Lung microvascular endothelial cell (primary cell): Measurements from ENCODE around the gene PGM1. TPM values are rescaled to one million over a fixed set of nuclear protein-coding genes. Genes with fewer than 3 reads are reported as not detected.

ENCODE experiments used
- DNase-seq, 2 donors: peaks; one replicate each; pipeline versions ENCODE4 v3.0.0 to v3.0.0-alpha.2; 2010; ENCODE audit warnings: low read depth in 2 of 2
- total RNA-seq: library from RNA; depleted of rRNA; stranded (reverse); fragments of >200 nt; gene quantifications from 2 replicates; pipeline ENCODE4 v1.2.1, GENCODE V29; 2014

PGM1 gene
- total RNA-seq, 1 donor from 2014 or later: 36.1 TPM

DNA sequence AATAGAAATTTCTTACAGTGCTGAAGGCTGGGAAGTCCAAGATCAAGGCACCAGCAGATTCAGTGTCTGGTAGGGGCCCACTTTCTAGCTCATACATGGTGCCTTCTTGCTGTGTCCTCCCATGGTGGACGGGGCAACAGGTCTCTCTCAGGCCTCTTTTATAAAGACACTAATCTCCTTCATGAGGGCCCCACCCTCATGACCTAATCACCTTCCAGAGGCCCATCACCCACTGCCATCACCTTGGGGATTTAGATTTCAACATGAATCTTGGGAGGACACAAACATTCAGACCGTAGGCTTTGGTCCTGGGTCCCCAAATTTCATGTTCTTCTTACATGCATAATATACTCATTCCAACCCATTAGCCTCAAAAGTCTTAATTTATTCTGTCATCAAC is 71.5 kb downstream of the PGM1 start:
- no peak for DNase-seq

DNA sequence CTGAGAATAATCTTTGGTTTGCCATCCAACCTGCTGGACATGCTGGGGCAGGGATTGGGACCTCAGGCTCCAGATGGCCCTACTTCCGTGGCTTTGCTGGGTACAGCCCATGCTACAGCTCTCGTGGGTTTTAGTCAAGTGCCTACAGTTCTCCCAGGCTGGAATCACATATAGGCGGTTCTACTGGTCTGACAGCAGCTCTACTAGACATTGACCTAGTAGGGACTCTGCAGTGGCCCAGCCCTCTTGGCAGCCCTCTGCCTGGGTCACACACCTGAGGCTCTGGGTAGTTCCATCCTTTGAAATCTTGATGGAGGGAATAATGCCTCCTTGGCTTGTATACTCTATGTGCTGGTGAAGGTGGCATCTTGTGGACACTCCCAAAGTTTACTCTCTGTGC is 72.2 kb downstream of the PGM1 start:
- no peak for DNase-seq

DNA sequence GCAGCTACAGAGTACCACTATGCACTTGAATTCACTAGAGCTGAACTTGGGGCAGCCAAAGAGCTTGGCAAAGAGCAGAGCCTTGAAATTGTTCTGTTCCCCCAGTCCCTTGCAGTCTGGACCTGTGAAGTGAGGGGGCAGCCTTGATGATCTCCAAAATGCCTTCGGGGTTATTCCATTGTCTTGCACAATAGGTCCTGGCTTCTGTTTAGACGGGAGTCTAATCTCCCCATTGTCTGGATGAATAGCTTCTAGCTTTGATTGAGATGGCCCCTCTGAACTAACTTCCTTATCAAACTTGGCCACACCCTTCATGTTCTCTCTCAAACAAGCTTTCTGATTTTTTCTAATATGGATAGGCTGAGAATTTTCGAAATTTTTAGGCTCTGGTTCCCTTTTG is 72.6 kb downstream of the PGM1 start:
- DNase-seq: no peak

DNA sequence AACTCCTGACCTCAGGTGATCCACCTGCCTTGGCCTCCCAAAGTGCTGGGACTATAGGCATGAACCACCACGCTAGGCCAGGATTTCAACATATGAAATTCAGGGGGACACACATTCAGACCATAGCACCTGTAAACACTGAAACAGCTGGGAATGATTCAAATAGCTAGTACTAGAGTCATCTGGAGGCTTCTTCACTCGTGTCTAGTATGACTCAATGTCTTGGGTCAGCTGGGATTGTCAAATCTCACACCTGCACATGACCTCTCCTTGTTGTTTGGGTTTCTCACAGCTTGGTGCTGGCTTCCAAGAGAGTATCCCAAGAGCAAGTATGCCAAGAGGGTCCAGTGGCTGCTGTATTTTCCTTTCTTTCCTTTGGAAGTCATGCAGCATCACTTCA is 75.1 kb downstream of the PGM1 start:
- DNase-seq: no peak

DNA sequence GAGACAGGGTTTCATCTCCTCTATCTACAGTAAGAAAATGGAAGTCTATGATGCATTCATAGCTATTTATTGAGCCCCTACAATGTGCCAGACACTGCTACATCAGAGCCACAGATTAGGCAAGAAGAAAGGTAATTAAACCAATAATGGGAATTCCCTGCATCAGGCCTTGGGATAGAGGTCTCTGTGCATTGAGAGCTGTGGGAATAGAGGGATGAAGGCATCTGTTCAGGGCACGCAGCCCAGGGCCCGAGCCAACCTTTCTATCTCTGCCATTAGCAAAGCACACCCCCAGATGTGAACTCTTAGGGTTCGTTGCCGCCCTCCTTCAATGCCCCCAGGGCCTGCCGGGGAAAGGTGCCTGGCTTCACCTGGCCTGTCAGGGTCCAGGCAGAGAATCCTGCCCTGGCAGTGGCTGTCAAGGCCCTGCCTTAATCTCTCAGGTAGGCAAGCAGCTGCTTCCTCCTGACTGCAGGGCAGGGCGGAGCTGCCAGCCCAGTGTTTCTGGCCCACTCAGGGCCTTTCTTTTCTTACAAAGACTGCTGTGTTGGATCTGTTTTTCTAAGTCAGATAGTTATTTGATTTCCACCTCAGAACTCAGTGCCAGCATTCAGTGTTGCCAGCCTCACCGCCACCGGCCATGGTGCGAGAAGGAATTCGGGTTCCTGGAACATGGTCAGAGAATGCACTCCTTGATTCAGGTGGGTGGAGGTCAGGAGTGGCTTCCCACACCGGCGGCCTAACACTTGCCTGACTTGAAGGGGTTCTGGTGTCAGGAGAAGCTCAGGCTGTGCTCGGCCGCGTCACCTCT is 76.1 kb downstream of the PGM1 start:
- no peak for DNase-seq

DNA sequence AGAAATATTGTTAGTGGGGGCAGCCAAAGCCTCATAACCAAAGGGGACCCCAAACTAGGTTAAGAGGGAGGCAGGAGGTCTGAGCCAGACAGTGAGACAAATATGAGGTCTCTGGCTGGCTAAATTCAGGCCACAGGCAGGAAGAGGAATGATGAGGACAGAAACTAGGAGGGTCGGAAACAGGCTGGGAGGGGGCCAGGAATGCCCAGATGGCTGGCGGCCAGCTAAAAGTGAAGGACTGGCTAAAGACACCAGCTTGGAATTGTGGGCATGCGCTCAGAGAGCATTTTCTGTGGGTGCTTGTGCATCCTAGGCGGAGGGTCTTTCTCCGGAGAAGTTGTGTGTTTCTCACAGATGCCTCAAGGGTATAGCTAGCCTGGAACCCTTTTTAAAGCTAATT is 77.0 kb downstream of the PGM1 start:
- no peak for DNase-seq

DNA sequence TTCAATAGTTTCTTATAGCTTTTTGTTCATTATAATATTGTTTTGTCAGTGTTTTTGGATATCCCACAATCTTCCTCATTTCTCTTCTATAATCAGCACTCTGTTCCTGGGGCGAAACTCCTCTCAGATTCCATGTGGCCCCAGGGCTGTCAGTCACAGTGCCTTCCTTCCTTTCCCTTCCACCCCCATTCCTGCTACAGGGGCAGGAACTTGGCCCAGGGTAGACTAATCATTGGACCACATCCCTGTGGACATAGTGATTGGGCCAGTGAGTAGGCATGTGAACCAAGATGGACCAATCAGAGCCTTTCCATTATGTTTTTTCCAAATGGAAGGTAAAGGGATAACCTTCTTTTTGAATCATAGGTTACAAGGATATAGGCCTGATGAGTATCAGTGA is 78.3 kb downstream of the PGM1 start:
- DNase-seq: no peak

DNA sequence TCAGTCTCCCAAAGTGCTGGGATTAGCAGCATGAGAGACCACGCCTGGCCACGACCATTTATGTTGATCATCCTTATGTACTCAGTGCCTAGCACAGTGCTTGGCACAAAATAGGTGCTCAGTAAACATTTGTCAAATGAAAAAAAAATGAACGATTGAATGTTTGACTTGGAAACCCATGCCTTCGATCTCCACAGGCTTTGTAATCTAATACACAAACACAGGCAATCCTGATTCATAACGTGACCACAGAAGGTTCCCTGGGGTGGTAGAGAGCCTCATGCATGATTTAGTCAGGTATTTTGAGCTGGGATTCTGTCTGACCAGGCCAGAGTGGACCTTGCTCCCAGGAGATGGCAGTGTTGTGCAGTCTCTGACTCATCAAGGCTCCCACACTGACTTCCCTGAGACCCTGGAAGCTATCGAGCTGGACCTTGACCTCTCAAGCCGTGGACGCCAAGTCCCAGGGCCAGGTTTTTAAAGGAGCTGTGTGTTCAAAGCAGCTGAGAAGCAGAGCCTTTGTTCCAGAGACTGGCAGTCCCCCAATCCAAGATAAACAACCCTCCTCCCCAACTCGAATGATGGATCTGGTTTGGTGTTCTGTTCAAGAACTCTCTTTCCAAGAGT is 81.1 kb downstream of the PGM1 start:
- peak; percentile 49 to 73 for DNase-seq

DNA sequence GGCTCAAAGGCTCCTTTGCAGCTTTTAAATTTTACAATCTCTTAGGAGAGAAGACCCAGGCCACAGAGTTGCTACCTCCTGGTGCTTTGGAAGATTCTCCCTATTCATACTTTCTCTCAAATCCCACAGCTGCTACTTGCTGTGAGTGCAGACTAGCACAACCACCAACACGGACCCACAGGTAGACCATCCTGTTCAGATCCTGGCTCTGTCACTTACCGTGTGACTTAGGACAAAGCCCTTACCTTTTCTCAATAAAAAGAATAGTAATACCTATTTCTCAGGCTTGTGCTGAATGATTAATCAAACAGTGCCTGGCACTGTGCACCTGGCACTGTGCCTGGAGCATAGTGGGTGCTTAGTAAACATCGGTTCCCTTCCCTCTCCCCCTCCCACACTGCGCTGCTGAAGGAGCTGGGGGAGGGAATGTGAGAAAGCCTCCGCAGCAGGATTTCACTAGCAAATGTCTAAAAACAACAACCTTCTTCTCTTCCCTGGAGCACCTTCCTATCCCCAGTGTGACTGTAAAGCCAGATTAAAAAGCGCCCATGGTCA is 81.7 kb downstream of the PGM1 start:
- no peak for DNase-seq

DNA sequence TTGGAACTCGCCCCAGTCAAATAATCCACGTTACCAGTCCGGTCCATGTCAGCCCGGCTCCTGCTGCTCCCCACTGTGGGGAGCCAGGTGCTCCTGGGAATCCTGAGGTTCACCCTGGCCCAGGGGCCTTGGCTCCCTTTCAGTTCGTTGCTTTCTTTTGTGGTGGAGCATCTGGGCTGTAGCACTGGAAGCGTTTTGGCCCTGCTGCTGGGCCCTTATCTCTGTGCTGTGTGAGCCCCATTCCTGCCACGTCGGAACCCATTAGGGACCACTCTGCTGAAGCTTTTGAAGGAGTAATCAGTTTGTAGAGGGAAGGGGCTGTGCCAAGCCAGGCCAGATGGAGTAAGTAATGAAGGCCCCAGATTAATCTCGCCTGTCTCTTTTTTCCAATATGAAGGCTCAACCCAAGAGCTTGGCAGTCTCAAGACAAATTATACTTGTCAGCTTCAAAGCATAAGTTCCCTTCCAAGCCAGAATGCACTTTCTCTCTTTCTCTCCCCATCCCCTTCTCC is 82.3 kb downstream of the PGM1 start:
- DNase-seq: no peak

DNA sequence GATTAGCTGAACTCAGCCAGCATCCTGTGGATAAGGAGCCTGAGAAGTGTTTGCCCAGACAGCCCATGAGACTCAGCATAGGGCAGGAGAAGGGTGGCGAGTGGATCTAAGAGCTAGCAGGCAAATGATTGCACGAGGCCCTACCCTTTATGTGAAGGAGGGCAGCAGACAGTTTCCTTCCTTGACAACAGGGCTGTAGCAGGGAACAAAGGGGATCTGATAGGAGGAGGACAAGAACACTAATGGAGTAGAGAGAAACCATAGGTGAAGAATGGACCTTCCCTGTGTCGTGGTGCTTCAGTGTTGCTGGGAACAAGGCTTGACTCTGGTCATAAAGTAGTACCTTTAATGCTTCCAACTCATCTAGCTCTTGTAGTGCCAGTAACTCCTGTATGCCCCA is 84.3 kb downstream of the PGM1 start:
- DNase-seq: no peak

DNA sequence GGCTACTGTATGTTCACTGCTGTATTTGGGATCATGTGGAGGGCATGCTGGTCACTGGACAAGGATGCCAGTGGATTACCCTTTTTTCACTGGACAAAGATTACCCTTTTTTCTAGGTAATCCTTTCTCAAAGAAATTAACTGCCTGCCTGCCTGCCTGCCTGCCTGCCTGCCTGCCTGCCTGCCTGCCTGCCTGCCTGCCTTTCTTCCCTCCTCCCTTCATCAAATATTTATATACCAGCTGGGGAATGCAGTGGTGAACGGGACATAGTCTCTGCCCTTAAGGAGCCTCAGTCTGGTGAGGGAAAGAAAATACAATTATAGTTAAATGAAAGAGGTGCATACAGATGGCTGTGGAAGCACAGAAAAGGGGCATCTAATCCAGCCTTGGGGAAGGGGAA is 85.0 kb downstream of the PGM1 start:
- DNase-seq: no peak

DNA sequence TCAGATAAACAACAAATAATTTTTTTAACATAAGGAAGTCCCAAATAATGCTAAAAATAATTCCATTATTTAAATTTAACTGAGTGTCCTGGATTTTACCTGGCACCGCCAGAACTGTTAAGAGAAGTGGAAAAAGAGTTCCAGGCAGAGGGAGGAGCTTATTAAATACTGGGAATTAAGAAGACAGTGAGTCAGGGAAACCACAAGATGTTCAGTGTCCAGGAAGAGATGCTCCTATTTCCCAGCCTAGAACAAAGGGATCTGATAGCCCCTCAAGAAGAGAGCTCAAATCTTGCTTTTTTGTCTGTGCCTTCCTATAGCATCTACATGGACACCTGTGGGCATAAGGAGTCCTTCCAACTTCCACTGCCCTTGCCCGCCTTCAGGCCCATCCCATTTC is 85.9 kb downstream of the PGM1 start:
- no peak for DNase-seq

DNA sequence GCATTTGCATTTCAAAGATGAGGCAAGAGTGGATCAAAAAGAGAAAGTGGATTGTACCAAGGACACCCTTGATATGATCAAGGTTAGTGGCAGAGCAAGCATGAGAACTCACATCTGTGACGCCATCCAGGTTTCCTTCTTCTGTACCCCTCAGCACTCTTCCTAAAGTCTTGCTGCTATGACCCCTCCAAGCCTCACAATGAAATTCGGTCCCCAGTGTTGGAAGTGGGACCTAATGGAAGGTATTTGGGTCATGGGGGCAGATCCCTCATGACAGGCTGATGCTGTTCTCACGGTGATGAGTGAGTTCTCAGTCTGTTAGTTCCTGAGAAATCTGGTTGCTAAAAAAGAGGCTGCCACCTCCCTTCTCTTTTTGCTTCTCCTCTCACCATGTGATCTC is 86.4 kb downstream of the PGM1 start:
- DNase-seq: no peak

DNA sequence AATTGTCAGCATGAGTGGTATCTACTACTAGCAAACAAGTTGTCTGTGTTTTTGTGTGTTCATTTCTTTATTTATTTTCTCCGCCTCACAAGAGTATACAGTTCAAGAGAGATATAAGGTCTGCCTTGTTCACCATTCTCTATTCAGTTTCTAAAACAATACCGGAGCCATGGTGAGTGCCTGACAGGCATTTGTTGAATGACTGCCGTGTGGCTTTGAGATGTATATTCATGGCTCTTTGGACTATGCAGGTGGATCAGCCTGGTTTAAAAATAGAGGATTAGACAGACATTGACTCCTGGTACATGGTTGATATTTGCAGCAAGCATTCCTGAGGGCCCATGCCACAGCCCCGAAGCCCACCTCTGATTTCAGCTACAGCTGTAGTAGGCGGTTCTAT is 89.7 kb downstream of the PGM1 start:
- DNase-seq: no peak

DNA sequence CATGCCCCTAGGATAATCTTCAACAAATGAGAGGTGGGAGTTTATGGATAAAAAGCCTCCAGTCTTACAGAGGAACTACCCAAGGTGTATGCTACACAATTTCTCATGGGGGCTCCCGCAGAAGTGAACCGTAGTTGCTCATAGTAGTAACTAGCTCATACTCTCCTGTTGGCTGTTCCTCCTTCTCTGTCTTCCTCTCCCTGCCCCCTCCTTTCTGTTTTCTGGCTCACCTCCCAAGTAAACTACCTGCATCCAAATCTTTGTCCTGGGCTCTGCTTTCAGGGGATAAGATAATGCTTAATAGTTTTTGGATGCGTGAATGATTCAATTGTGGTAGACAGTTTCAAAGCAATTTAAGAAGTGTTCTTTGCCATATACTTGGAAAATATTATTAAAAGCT is 90.5 kb downstream of the PGM1 start:
- no peak for DNase-seq

DNA sequence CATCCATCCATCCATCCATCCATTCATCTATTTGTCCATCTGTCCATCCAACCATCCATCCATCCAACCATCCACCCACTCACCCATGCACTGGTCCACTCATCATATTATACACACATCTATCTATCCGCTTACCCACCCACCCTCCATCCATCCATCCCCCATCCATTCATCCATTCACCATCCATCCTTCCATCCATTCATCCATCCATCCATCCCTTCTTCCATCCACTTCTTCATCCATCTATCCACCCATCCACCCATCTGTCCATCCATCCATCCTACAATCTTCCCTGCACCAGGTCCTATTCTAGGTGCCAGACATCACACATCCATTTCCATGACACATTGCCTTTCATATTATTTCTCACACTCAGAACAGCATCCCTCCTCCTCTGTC is 93.5 kb downstream of the PGM1 start:
- DNase-seq: no peak

DNA sequence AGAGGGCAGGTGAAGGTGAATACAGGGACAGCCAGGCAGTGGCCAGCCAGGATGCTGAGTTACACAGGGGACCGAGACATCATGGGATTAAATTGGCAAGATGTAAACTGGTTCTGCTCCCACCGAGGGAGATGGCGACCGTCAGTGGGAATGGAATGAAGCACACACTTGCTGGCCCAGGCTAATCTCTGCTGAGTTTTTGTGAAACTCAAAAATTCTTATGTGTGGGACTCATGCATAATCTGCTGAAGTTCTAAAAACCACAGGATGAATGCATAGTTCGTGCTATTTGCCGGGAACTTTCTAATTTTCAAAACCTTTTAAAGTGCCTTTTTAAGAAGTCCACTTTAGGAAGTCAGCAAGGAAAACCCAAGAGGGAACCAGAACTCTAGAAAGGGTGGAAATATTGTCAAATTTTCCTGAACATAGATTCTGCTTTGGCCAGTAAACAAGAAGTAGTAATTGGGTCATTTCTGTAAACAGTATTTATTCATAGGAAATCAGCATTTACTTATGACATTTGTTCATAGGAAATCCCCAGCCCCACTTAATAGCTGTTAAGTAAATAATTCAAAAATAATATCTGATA is 95.2 kb downstream of the PGM1 start:
- DNase-seq: no peak

DNA sequence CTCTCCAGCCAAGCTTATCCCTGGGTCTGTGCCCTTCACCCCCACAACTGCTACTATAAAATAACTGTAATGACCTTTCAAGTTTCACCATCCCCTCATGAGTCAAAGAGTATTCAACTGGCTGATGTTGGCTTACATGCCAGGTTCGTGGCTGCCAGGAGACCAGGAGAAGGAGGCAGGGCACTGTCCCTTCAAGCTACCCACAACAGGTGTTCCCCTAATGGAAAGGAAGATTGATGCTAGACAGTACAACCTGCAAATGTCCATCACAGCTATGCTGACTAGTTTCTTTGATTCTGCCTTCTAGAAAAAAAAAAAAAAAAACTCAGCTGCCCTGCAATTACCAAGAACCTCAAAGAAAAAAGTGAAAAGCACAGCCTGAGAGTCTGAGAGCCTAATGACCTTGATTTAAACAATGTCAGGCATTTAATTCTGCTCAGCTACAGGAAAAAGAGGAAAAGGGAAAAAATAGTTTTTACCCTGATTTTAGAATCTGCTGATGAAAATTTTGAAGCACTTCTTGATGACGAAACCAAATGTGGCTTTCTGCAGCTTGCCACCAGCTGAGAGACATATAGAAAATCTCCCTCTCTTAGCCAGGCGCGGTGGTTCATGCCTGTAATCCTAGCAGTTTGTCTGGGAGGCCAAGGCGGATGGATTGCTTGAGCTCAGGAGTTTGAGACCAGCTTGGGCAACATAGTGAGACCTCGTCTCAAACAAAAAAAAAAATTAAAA is 97.9 kb downstream of the PGM1 start:
- no peak for DNase-seq

DNA sequence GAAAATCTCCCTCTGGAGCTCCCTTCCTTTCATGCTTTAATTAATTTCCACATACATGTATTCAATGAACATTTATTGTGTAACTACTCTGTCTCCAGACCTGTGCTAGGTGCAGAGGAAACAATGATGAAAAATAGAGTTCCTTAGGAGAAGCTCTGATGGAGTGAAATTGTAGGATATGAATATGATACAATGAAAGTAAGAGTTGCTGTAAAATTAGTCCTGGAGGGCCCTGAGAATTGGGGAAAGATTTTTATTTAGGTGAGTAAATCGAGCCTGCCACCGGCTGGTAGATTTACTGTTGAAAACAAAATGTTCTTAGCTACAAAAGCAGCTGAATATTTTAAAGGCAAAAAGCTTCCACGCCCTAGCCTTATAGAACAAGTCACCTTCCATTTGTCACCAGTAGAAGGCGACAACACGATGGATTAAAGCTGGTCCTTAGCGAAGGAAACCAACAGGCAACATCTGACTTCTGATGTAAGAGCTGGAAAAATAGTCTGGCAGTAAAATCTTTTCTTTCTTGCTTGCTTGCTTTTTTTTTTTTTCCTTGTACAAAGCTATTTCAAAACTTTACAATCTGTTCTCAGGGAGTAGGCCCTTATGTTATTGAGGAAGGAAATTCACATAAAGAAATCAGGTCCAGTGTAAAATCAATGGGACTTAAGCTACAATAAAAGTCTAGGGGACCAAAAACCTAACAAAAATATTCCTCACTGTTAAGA is 98.7 kb downstream of the PGM1 start:
- peak; percentile 85 to 90 for DNase-seq

DNA sequence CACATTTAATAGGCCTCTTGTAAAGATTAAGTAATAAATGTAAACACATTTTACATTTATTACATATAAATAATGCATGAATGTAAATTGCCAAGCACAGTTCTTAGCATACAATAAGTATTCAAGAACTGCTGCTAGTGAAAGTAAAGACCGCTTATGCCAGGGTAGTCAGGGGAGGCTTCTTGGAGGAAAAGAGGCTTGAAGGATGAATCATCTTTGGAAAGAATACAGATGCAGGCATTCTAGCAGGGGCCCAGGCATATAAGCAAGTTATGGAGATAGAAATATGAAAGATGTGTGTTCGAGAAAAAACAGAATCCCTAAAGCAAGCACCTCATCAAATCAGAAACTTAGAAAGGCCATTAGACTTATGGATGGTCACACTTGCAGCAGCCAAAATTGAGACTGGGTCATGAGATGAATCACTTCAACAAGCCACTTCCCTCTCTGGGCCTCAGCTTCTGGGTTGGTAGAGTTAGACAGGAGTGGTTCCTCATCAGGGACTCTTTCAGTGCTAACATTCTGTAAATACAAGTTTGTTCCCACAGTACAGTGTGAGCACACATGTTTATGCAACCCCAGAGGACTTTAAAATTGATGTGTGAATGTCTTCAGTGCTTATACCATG is 100.8 kb downstream of the PGM1 start:
- peak in 1 of 2 donors; percentile 13 for DNase-seq
